HEK293 (cell line): ENCODE measurements around the gene TTC9B.

Experiments
- CTCF ChIA-PET: fragments of 350-600 bp; formaldehyde crosslinking; extraction: SDS; loops from one replicate; lab custom pipeline; 2021; ENCODE audit warnings: antibody characterized with exemption; lab: Yijun Ruan, JAX
- POLR2A ChIA-PET: fragments of 300-600 bp; formaldehyde crosslinking; extraction: SDS; loops from one replicate; lab custom pipeline; 2020; ENCODE audit warnings: antibody characterized with exemption, inconsistent platforms; lab: Yijun Ruan, JAX
- H3K27ac ChIP-seq: fragments of 200-500 bp; sonication (Bioruptor generic); 2 replicates; pipeline ENCODE4 v1.5.1; 2014; ENCODE audit warnings: low read depth, low read length, control low read depth, inconsistent platforms; ENCODE audit errors: extremely low read depth
- H3K36me3 ChIP-seq, 2 experiments: fragments of 200-500 bp in 1 of 2; sonication (Bioruptor generic) in 1 of 2; 1 replicate in 1 of 2; 2 replicates in 1 of 2; pipeline ENCODE4 v1.5.1; 2014 to 2017; ENCODE audit warnings: inconsistent platforms in 2 of 2, low read length in 2 of 2; ENCODE audit not compliant: control insufficient read depth in 2 of 2, insufficient read depth in 1 of 2
- H3K4me1 ChIP-seq: fragments of 200-500 bp; sonication (Bioruptor generic); 2 replicates; pipeline ENCODE4 v1.5.1; 2014; ENCODE audit warnings: mild to moderate bottlenecking, low read length, inconsistent platforms; ENCODE audit not compliant: control insufficient read depth, insufficient read depth
- H3K4me3 ChIP-seq: 2 replicates; pipeline ENCODE4 v1.5.1; 2011; ENCODE audit warnings: low read depth, mild to moderate bottlenecking, control low read depth, low read length, moderate library complexity
- H3K9me3 ChIP-seq: fragments of 200-500 bp; sonication (Bioruptor generic); 2 replicates; pipeline ENCODE4 v1.5.1; 2014; ENCODE audit warnings: low read depth, low read length, inconsistent platforms; ENCODE audit not compliant: control insufficient read depth, insufficient read depth
- CTCF ChIP-seq: fragments of 450-650 bp; formaldehyde crosslinking; IDR thresholded peaks from 2 replicates; pipeline ENCODE4 v1.5.1; 2016; ENCODE audit warnings: missing biosample characterization, missing genetic modification characterization
- GLIS1 ChIP-seq: fragments of 450-650 bp; formaldehyde crosslinking; IDR thresholded peaks from 2 replicates; pipeline ENCODE4 v1.5.1; 2016; ENCODE audit warnings: missing biosample characterization, missing genetic modification characterization
- INSM2 ChIP-seq: fragments of 450-650 bp; formaldehyde crosslinking; IDR thresholded peaks from 2 replicates; pipeline ENCODE4 v1.5.1; 2016; ENCODE audit warnings: missing biosample characterization, missing genetic modification characterization
- KLF1 ChIP-seq: fragments of 450-650 bp; formaldehyde crosslinking; IDR thresholded peaks from 2 replicates; pipeline ENCODE4 v1.5.1; 2016; ENCODE audit warnings: missing biosample characterization, missing genetic modification characterization
- KLF10 ChIP-seq: fragments of 450-650 bp; IDR thresholded peaks from 2 replicates; pipeline ENCODE4 v1.5.1; 2018; ENCODE audit warnings: missing biosample characterization, mild to moderate bottlenecking, missing genetic modification characterization
- KLF7 ChIP-seq: fragments of 450-650 bp; formaldehyde crosslinking; IDR thresholded peaks from 2 replicates; pipeline ENCODE4 v1.5.1; 2016; ENCODE audit warnings: missing biosample characterization, missing genetic modification characterization, borderline replicate concordance
- KLF8 ChIP-seq: fragments of 450-650 bp; formaldehyde crosslinking; IDR thresholded peaks from 2 replicates; pipeline ENCODE4 v1.5.1; 2016; ENCODE audit warnings: missing biosample characterization, missing genetic modification characterization
- KLF9 ChIP-seq: fragments of 450-650 bp; formaldehyde crosslinking; IDR thresholded peaks from 2 replicates; pipeline ENCODE4 v1.5.1; 2016; ENCODE audit warnings: missing biosample characterization, missing genetic modification characterization, low read depth
- OVOL3 ChIP-seq: fragments of 450-650 bp; formaldehyde crosslinking; IDR thresholded peaks from 2 replicates; pipeline ENCODE4 v1.5.1; 2016; ENCODE audit warnings: missing biosample characterization, missing genetic modification characterization
- PRDM1 ChIP-seq: fragments of 450-650 bp; formaldehyde crosslinking; IDR thresholded peaks from 2 replicates; pipeline ENCODE4; 2016; ENCODE audit warnings: missing biosample characterization, missing genetic modification characterization
- SETDB1 ChIP-seq: IDR thresholded peaks from one replicate; pipeline ENCODE4 v1.6.1; 2017; ENCODE audit warnings: mild to moderate bottlenecking, low read length, moderate library complexity, mixed read lengths; ENCODE audit not compliant: insufficient read length
- TRIM28 ChIP-seq: IDR thresholded peaks from 2 replicates; pipeline ENCODE4 v1.6.1; 2011; ENCODE audit warnings: low read length, control low read depth, borderline replicate concordance
- YY2 ChIP-seq: fragments of 450-650 bp; formaldehyde crosslinking; IDR thresholded peaks from 2 replicates; pipeline ENCODE4 v1.5.1; 2016; ENCODE audit warnings: missing biosample characterization, missing genetic modification characterization
- ZNF133 ChIP-seq: fragments of 450-650 bp; formaldehyde crosslinking; IDR thresholded peaks from 2 replicates; pipeline ENCODE4 v1.5.1; 2016; ENCODE audit warnings: missing biosample characterization, missing genetic modification characterization
- ZNF157 ChIP-seq: fragments of 450-650 bp; formaldehyde crosslinking; IDR thresholded peaks from 2 replicates; pipeline ENCODE4 v1.5.1; 2016; ENCODE audit warnings: missing biosample characterization, missing genetic modification characterization
- ZNF354C ChIP-seq: fragments of 450-650 bp; formaldehyde crosslinking; IDR thresholded peaks from 2 replicates; pipeline ENCODE4 v1.5.1; 2016; ENCODE audit warnings: missing biosample characterization, missing genetic modification characterization, low read depth, borderline replicate concordance
- ZNF701 ChIP-seq: fragments of 450-650 bp; formaldehyde crosslinking; IDR thresholded peaks from 2 replicates; pipeline ENCODE4 v1.5.1; 2016; ENCODE audit warnings: missing biosample characterization, missing genetic modification characterization
- ZNF785 ChIP-seq: fragments of 450-650 bp; formaldehyde crosslinking; IDR thresholded peaks from 2 replicates; pipeline ENCODE4 v1.5.1; 2016; ENCODE audit warnings: missing biosample characterization, missing genetic modification characterization

TTC9B gene

GRCh38 chr19:40225440-40226305, 7.5 kb upstream of the TTC9B start (continued):
- TF ChIP-seq ZNF354C (tag by site-specific recombination) (no peak), OVOL3 (tag by site-specific recombination) (no peak), ZNF133 (no peak)

- no peak overlapping the region for H3K4me3 ChIP-seq
- no peak for TF ChIP-seq ZNF157 (tag by site-specific recombination)
- peak; percentile 93 for TF ChIP-seq KLF1 (tag by site-specific recombination)
- 0 out of 2 replicates have a peak, but pooled peaks have one; percentile 14 for TF ChIP-seq KLF7 (tag by site-specific recombination)
- 0 out of 2 replicates have a peak, but pooled peaks have one; percentile 20 for TF ChIP-seq YY2
- TF ChIP-seq PRDM1 = no peak
- TF ChIP-seq CTCF (tag by site-specific recombination) = peak; percentile 7; the same call in 1 of the 2 replicates
- TF ChIP-seq KLF9 (tag by site-specific recombination) = 0 out of 2 replicates have a peak, but pooled peaks have one; percentile 13
- no peak for TF ChIP-seq ZNF354C (tag by site-specific recombination)
- H3K4me1 ChIP-seq = peaks cover 9% of the 10 kb centered on the region
- no peak overlapping the region for H3K27ac ChIP-seq
- ChIA-PET POLR2A (interaction anchor here (0.6 kb wide), 1 partner anchor 23 kb away, joined by 3 read pairs; no protein-coding TSS in a partner anchor), CTCF (interaction anchor here (0.6 to 1.2 kb wide), 4 partner anchors 54 to 763 kb away, joined by 3 to 7 read pairs (median 3); no protein-coding TSS in a partner anchor)
- peaks cover 3% of the 10 kb centered on the region for H3K9me3 ChIP-seq
- H3K36me3 ChIP-seq = no peaks in the 10 kb centered on the region; a peak in 1 of 3 replicates
These were observed 6.4 kb upstream of the TTC9B start for GRCh38 chr19:40224342-40225150.

GRCh38 chr19:40223135-40223822, 5.1 kb upstream of the TTC9B start:
- ChIA-PET POLR2A (interaction anchor here (0.5 to 0.6 kb wide), 2 partner anchors 18 to 1306 kb away, joined by 3 to 5 read pairs; no protein-coding TSS in a partner anchor), CTCF (interaction anchor here (1.1 to 2.1 kb wide), 2 partner anchors 22 to 83 kb away, joined by 4 to 11 read pairs; no protein-coding TSS in a partner anchor)

More at GRCh38 chr19:40223135-40223822, 5.1 kb upstream of the TTC9B start:
- no peak overlapping the region for H3K27ac ChIP-seq
- peaks cover 3% of the 10 kb centered on the region for H3K9me3 ChIP-seq
- no peaks in the 10 kb centered on the region; a peak in 1 of 3 replicates for H3K36me3 ChIP-seq
- no peak overlapping the region for H3K4me3 ChIP-seq
- H3K4me1 ChIP-seq = peaks cover 13% of the 10 kb centered on the region
- no peak for TF ChIP-seq GLIS1 (tag by site-specific recombination)
- TF ChIP-seq ZNF354C (tag by site-specific recombination) = no peak
- TF ChIP-seq SETDB1 = no peak
- TF ChIP-seq ZNF785 = no peak
- TF ChIP-seq ZNF701 (tag by site-specific recombination) = no peak
- TF ChIP-seq KLF10 = peak; percentile 26; the same call in 1 of the 2 replicates
- peak; percentile 77; the same call in 1 of the 2 replicates for TF ChIP-seq KLF8 (tag by site-specific recombination)
- TF ChIP-seq INSM2 (tag by site-specific recombination) = no peak
- TF ChIP-seq KLF9 (tag by site-specific recombination) = peak; percentile 71
- TF ChIP-seq TRIM28 = no peak
